Measurements from ENCODE around the gene ENTHD1.
"Not testable (repeated sequence)": the region's sequence is repeated elsewhere in the genome, so short reads cannot be mapped to it uniquely, and the experiment has no call there.

ENTHD1 gene

GRCh38 chr22:39773976-39774539, 119.5 kb downstream of the ENTHD1 start:
- DNase-seq, result no peak

GRCh38 chr22:39773503-39773902, 120.1 kb downstream of the ENTHD1 start:
- no peak for DNase-seq

- no peak for DNase-seq
These were observed 122.1 kb downstream of the ENTHD1 start for GRCh38 chr22:39771486-39771885.

GRCh38 chr22:39765661-39766060, 127.9 kb downstream of the ENTHD1 start:
- DNase-seq, result no peak

GRCh38 chr22:39765046-39765445, 128.5 kb downstream of the ENTHD1 start:
- no peak for DNase-seq

GRCh38 chr22:39763276-39763675, 130.3 kb downstream of the ENTHD1 start:
- no peak for DNase-seq

GRCh38 chr22:39750759-39751158, 142.8 kb downstream of the ENTHD1 start:
- no peak for DNase-seq

GRCh38 chr22:39748877-39749276, 144.7 kb downstream of the ENTHD1 start:
- DNase-seq, result peak; percentile 84

GRCh38 chr22:39746600-39747262, 146.8 kb downstream of the ENTHD1 start:
- DNase-seq, result no peak

GRCh38 chr22:39745789-39746188, 147.8 kb downstream of the ENTHD1 start:
- no peak for DNase-seq

- no peak for DNase-seq
These were observed 149.2 kb downstream of the ENTHD1 start for GRCh38 chr22:39744353-39744752.

GRCh38 chr22:39743935-39744334, 149.6 kb downstream of the ENTHD1 start:
- DNase-seq, result no peak

GRCh38 chr22:39739338-39740027, 154.1 kb downstream of the ENTHD1 start:
- no peak for DNase-seq

GRCh38 chr22:39738746-39739145, 154.8 kb downstream of the ENTHD1 start:
- DNase-seq, result no peak

- no peak for DNase-seq
These were observed 157.8 kb downstream of the ENTHD1 start for GRCh38 chr22:39735776-39736175.

GRCh38 chr22:39734866-39735265, 158.7 kb downstream of the ENTHD1 start:
- no peak for DNase-seq

- DNase-seq, result not testable (repeated sequence)
These were observed 159.5 kb downstream of the ENTHD1 start for GRCh38 chr22:39734046-39734445.

GRCh38 chr22:39733191-39733590, 160.4 kb downstream of the ENTHD1 start:
- DNase-seq, result no peak

GRCh38 chr22:39732625-39733024, 160.9 kb downstream of the ENTHD1 start:
- DNase-seq, result peak; percentile 54

- DNase-seq, result peak; percentile 79
These were observed 161.5 kb downstream of the ENTHD1 start for GRCh38 chr22:39731881-39732555.

- DNase-seq, result no peak
These were observed 162.1 kb downstream of the ENTHD1 start for GRCh38 chr22:39731481-39731880.

GRCh38 chr22:39729141-39729934, 164.2 kb downstream of the ENTHD1 start:
- no peak for DNase-seq

All from NCI-H146 (cell line).